ENCODE results near the gene CHADL.

Gene CHADL

GRCh38 chr22:41237036-41237706 is 3.6 kb downstream of the CHADL start:
- CTCF ChIA-PET: interaction anchor here (0.6 to 5.2 kb wide), 36 partner anchors 8 to 380 kb away, joined by 3 to 96 read pairs (median 4); partner anchors contain the start of gene XPNPEP3
- no peak for DNase-seq (ENCODE audit: extremely low spot score)
- POLR2A ChIA-PET: no interaction called here
- TF ChIP-seq, protein P1, sequence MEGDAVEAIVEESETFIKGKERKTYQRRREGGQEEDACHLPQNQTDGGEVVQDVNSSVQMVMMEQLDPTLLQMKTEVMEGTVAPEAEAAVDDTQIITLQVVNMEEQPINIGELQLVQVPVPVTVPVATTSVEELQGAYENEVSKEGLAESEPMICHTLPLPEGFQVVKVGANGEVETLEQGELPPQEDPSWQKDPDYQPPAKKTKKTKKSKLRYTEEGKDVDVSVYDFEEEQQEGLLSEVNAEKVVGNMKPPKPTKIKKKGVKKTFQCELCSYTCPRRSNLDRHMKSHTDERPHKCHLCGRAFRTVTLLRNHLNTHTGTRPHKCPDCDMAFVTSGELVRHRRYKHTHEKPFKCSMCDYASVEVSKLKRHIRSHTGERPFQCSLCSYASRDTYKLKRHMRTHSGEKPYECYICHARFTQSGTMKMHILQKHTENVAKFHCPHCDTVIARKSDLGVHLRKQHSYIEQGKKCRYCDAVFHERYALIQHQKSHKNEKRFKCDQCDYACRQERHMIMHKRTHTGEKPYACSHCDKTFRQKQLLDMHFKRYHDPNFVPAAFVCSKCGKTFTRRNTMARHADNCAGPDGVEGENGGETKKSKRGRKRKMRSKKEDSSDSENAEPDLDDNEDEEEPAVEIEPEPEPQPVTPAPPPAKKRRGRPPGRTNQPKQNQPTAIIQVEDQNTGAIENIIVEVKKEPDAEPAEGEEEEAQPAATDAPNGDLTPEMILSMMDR (IDR thresholded peaks at IDR 0.05; ENCODE audit: control extremely low read depth, extremely low read depth, low read depth, missing control alignments): no peak

DNA sequence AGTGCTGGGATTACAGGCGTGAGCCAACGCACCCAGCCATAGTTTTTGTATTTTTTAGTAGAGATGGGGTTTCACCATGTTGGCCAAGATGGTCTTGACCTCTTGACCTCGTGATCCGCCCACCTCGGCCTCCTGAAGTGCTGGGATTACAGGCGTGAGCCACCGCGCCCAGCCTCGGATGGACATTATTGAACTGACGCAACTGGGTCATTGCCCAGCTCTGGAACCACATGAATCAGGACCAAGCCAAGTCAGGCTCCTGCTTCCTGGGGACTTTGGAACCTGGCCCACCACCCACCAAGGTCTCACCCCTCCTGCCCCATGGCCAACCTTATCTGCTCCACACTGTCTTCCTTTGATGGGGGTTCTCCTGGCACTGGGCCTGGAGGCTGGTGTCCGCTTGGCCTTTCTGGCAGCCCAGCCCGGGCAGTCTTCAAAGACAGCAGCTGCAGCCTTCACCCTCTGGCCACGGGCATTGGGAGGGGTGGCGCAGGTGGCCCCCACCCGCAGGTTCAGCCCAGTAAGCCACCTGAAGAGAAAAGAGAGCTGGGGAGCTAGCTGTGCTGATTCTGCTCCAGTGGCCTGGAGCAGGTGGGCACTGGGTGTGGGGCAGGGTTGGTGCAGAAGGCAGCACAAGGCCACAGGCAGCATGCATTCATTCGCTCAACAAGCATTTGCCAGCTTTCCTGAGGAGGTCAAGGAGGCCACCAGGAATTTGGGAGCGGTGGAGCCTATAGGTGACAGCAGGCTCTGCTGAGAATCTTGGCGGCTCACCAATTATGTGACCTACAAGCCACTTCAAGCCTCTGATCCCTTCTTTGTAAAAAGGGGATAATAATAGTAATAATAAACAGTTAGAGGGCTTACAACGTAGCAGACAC is 5.7 kb downstream of the CHADL start:
- DNase-seq (ENCODE audit: extremely low spot score): no peak

GRCh38 chr22:41231369-41231768 is 9.4 kb downstream of the CHADL start:
- DNase-seq (ENCODE audit: extremely low spot score): no peak
- TF ChIP-seq, protein P1 (IDR thresholded peaks at IDR 0.05; ENCODE audit: control extremely low read depth, extremely low read depth, low read depth, missing control alignments): no peak
- ChIA-PET CTCF (interaction anchor here (0.7 to 1.1 kb wide), 2 partner anchors 11 to 33 kb away, joined by 3 read pairs; no protein-coding TSS in a partner anchor), POLR2A (no interaction called here)

More for the DNA sequence above, 5.7 kb downstream of the CHADL start:
- ChIA-PET CTCF (interaction anchor here (3.6 to 5.2 kb wide), 2 partner anchors 8 to 313 kb away, joined by 31 to 96 read pairs; no protein-coding TSS in a partner anchor), POLR2A (no interaction called here)
- TF ChIP-seq, protein P1 (IDR thresholded peaks at IDR 0.05; ENCODE audit: control extremely low read depth, extremely low read depth, low read depth, missing control alignments): no peak

DNA sequence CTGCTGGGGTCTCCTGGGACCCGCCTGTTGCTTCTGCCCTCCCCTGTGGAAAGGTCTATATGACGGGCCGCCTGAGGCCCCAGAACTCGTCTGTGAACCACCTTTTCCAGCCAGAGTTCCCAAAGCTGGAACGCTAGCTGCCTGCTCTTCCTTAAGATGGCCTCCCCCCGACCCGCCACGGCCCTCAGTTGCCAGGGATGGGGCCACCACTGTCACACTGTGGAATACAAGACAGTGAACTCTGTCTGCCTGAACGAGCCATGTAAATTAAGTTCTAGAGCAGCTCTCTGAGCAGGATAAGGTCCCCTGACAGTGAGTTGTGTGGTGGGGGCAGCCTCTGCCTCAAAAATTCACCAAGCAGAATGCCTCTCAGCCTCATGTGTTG is 10.3 kb downstream of the CHADL start:
- DNase-seq (ENCODE audit: extremely low spot score): no peak
- POLR2A ChIA-PET: no interaction called here
- CTCF ChIA-PET: interaction anchor here (0.7 to 0.8 kb wide), 2 partner anchors 12 to 313 kb away, joined by 3 read pairs; partner anchors contain the start of gene POLR3H
- TF ChIP-seq, protein P1 (IDR thresholded peaks at IDR 0.05; ENCODE audit: control extremely low read depth, extremely low read depth, low read depth, missing control alignments): no peak

DNA sequence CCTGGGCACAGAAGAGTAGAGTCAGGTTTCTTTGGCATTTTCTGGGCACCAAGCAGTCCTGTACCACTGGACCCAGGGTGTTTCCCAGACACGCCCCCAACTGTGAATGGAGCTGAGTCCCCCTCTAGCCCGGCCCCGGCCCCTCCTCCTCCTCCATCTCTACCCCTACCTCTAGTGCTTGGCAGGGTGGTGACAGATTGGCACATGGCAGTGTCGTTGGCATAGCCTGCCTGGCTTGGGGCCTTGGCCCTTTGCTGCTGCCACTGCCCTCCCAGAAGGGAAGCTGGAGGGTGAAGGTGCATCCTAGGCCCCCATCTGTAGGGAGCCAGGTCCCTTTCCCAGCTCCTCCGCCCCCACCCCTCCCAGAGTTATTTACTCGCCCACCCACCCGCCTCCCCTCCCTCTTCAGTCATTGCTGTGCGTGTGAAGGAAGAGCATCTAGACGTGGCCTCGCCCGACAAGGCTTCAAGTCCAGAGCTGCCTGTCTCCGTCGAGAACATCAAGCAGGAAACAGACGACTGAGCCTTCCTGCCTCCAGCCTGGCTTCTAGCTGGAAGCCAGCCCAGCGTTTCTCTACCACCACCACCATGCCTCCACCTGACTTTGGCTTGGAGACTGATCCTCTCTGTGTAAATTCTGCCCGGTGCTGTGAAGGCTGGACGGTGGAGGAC is 10.9 kb downstream of the CHADL start:
- ChIA-PET CTCF (interaction anchor here (0.8 to 6.1 kb wide), 2 partner anchors 7 to 314 kb away, joined by 3 to 31 read pairs; partner anchors contain the start of gene POLR3H), POLR2A (no interaction called here)
- DNase-seq (ENCODE audit: extremely low spot score): no peak
- TF ChIP-seq, protein P1 (IDR thresholded peaks at IDR 0.05; ENCODE audit: control extremely low read depth, extremely low read depth, low read depth, missing control alignments): no peak

- TF ChIP-seq, protein P1 (IDR thresholded peaks at IDR 0.05; ENCODE audit: control extremely low read depth, extremely low read depth, low read depth, missing control alignments): no peak
- DNase-seq (ENCODE audit: extremely low spot score): no peak
- ChIA-PET POLR2A (no interaction called here), CTCF (interaction anchor here (6.1 kb wide), 1 partner anchor 8 kb away, joined by 31 read pairs; no protein-coding TSS in a partner anchor)
Observed at GRCh38 chr22:41229215-41229614, 11.5 kb downstream of the CHADL start.

Measured in GM10248 (cell line).